ENCODE results near the gene SGMS2. TPM values are rescaled to one million over a fixed set of nuclear protein-coding genes. Genes with fewer than 3 reads are reported as not detected.

SGMS2 gene
- polyA plus RNA-seq, 2 of the 4 experiments (the other 2 are of a cell fraction), result 8.5 to 22.6 TPM

DNA sequence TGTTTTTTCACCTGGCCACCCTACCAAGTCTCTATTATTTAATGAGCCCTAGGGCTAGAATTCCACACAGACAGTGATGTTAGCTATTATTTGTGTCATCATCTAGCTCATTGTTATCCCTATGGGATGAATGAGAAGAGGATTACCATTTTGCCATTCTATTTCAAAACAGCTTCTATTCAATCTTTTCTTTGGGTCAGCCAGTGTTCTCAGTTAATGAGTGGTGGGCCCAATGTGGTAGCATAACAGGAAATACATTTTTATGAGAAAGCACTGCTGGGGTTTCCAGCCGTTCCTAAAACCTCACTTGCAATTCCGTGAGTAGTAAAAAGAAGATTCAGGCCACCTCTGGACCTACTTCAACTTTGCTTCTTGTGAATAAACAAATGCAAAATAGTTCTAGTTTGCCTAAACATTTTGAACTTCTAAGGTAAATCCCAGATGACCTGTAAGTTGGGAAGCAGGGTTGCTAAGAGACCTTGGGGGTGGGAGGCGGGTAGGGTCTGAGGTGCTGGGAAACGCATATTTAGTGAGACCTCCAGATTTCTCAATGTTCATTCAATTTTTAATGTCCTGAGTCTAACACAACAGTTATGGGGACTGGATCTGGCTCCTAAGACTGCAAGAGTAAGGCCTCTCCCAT, 81.8 kb downstream of the SGMS2 start:
- H3K4me2 ChIP-seq, result no peak overlapping the region
- TF ChIP-seq KDM1A (IDR thresholded peaks at IDR 0.05; ENCODE audit: low read depth), result no peak
- no peak for TF ChIP-seq FOXS1 (CRISPR knock-in tag; IDR thresholded peaks at IDR 0.05)
- no peak for TF ChIP-seq NFE2L2 (conservative IDR thresholded peaks at IDR 0.05; ENCODE audit: low read length)
- no peak for TF ChIP-seq RARB (CRISPR knock-in tag; IDR thresholded peaks at IDR 0.05)
- TF ChIP-seq, protein P1, sequence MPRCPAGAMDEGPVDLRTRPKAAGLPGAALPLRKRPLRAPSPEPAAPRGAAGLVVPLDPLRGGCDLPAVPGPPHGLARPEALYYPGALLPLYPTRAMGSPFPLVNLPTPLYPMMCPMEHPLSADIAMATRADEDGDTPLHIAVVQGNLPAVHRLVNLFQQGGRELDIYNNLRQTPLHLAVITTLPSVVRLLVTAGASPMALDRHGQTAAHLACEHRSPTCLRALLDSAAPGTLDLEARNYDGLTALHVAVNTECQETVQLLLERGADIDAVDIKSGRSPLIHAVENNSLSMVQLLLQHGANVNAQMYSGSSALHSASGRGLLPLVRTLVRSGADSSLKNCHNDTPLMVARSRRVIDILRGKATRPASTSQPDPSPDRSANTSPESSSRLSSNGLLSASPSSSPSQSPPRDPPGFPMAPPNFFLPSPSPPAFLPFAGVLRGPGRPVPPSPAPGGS (IDR thresholded peaks at IDR 0.05), result no peak
- no peak for TF ChIP-seq RNF2 (IDR thresholded peaks at IDR 0.05; ENCODE audit: borderline replicate concordance, low read depth)
- no peak for TF ChIP-seq HOXA7 (CRISPR knock-in tag; IDR thresholded peaks at IDR 0.05)
- TF ChIP-seq, protein P2, sequence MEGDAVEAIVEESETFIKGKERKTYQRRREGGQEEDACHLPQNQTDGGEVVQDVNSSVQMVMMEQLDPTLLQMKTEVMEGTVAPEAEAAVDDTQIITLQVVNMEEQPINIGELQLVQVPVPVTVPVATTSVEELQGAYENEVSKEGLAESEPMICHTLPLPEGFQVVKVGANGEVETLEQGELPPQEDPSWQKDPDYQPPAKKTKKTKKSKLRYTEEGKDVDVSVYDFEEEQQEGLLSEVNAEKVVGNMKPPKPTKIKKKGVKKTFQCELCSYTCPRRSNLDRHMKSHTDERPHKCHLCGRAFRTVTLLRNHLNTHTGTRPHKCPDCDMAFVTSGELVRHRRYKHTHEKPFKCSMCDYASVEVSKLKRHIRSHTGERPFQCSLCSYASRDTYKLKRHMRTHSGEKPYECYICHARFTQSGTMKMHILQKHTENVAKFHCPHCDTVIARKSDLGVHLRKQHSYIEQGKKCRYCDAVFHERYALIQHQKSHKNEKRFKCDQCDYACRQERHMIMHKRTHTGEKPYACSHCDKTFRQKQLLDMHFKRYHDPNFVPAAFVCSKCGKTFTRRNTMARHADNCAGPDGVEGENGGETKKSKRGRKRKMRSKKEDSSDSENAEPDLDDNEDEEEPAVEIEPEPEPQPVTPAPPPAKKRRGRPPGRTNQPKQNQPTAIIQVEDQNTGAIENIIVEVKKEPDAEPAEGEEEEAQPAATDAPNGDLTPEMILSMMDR (IDR thresholded peaks at IDR 0.05), result no peak
- H3K9me3 ChIP-seq, result no peaks in the 10 kb centered on the region
- no peak overlapping the region for H3K4me3 ChIP-seq
- ChIA-PET POLR2A (no interaction called here), CTCF (interaction anchor here (0.7 kb wide), 1 partner anchor 11 kb away, joined by 3 read pairs; no protein-coding TSS in a partner anchor)
- H3K4me1 ChIP-seq, result no peaks in the 10 kb centered on the region
- ATAC-seq (no peak), FAIRE-seq (no peak), DNase-seq (ENCODE audit: low read depth in 1 of 2, low spot score in 1 of 2) (no peak)
- H3K27ac ChIP-seq, result no peak overlapping the region
- WGBS (ENCODE audit: missing lambda C conversion rate), result 98% methylated on average over 4 of the region's 4 CpGs

DNA sequence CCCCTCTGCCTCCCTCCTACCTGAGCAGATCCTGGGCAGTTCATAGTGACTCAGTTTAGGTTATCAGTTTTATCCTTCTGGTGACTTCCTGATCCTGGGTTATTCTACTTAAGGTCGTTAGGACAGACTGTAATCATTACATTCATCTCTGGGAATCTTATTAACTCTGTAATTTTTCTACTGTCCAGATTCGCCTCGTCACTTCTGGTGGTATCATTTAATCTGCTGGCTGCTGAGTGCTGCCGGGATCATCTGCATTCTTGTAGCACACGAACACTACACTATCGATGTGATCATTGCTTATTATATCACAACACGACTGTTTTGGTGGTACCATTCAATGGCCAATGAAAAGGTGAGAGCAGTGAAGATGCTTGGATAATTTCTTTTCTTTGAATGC, 83.6 kb downstream of the SGMS2 start:
- ChIA-PET CTCF (interaction anchor here (1.0 to 1.8 kb wide), 2 partner anchors 147 to 148 kb away, joined by 3 to 9 read pairs; no protein-coding TSS in a partner anchor), POLR2A (no interaction called here)
- H3K4me3 ChIP-seq, result no peak overlapping the region
- no peak overlapping the region for H3K27ac ChIP-seq
- no peak for FAIRE-seq
- ATAC-seq, result no peak
- H3K4me1 ChIP-seq, result no peaks in the 10 kb centered on the region
- no peaks in the 10 kb centered on the region for H3K9me3 ChIP-seq
- WGBS (ENCODE audit: missing lambda C conversion rate), result 91% methylated on average over 7 of the region's 7 CpGs
- TF ChIP-seq ELK1 (IDR thresholded peaks at IDR 0.05; ENCODE audit: low read depth, low read length), result no peak
- H3K4me2 ChIP-seq, result no peak overlapping the region
- no peak for DNase-seq (ENCODE audit: low read depth in 1 of 2, low spot score in 1 of 2)

DNA sequence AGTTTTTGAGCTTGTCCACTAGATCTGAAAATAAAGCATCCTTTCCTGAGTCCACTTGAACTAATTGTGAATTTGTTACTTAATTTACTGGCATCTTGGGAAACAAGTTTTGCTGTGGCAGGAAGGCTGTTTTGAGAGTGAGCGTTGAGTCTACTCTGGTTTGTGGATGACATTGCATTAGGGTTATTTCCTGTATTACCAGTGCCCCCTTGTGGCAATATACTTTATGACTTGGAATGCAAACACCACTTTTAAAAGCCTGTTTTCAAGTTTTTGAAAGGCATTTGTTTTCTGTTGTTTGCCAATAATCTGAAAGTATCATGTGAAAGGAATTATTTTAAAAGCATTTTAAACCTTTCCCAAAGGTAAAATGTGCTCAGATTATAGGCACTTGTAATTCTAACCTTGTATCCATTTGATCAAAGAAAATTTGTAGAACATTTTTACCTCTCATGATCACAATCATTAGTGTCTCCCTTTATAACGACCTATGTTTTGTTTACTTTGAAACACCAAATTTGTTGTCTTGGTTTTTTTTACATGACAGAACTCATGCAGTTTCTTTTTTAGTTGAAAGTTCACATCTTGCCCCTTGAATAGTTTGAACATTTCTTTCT, 88.7 kb downstream of the SGMS2 start:
- no peak overlapping the region for H3K4me2 ChIP-seq
- no peaks in the 10 kb centered on the region for H3K9me3 ChIP-seq
- H3K27ac ChIP-seq, result no peak overlapping the region
- no peak overlapping the region for H3K4me3 ChIP-seq
- no peak for FAIRE-seq
- peak; percentile 68 to 80; a peak in 2 of 6 replicates for ATAC-seq
- peak; percentile 90 to 91 for TF ChIP-seq RAD21 (conservative IDR thresholded peaks at IDR 0.05 in 1 of 2, IDR thresholded peaks at IDR 0.05 in 1 of 2)
- TF ChIP-seq, protein P2 (IDR thresholded peaks at IDR 0.05), result peak; percentile 76
- TF ChIP-seq FOSL2 (IDR thresholded peaks at IDR 0.05), result no peak
- no peak for TF ChIP-seq FOSL2 (CRISPR knock-in tag; IDR thresholded peaks at IDR 0.05)
- no peak for TF ChIP-seq CHD4 (IDR thresholded peaks at IDR 0.05; ENCODE audit: borderline replicate concordance)
- TF ChIP-seq SMC3 (IDR thresholded peaks at IDR 0.05), result peak; percentile 90
- TF ChIP-seq KDM1A (IDR thresholded peaks at IDR 0.05; ENCODE audit: low read depth), result no peak
- TF ChIP-seq HDAC2 (IDR thresholded peaks at IDR 0.05), result no peak
- TF ChIP-seq HEYL (CRISPR knock-in tag; IDR thresholded peaks at IDR 0.05), result no peak
- peak; percentile 12 to 62 for DNase-seq (ENCODE audit: low read depth in 1 of 2, low spot score in 1 of 2)
- no peaks in the 10 kb centered on the region for H3K4me1 ChIP-seq
- 11% methylated on average over 2 of the region's 2 CpGs for WGBS (ENCODE audit: missing lambda C conversion rate)
- ChIA-PET POLR2A (no interaction called here), CTCF (interaction anchor here (0.7 to 3.4 kb wide), 17 partner anchors 9 to 167 kb away, joined by 3 to 36 read pairs (median 3); no protein-coding TSS in a partner anchor)

Measured in A549 (cell line).